ENCODE results near the gene RENBP.
A peak's percentile ranks its signal among the peaks of the same experiment; 100 is the strongest.

Gene RENBP

DNA sequence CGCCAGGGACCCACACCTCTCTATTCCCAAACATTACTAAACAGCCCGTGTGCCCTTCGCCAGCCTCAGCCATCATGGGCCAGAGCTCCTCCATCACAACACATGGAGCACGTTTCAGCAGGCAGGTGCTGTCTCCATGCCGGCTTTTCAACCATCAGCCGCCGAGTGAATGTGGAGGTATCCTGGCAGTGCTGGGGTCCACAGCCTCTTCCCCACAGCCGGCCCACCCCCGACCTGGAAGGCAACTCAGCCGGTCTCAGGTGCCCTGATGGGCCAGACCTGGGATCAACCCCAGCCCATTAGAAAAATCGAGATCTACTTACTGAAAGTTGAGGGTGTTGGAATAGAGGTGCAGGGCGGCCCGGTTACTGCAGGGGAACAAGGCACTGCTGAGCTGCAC is 12.7 kb downstream of the RENBP start:
- no peak for DNase-seq

- no peak for DNase-seq
These were observed 13.3 kb downstream of the RENBP start for GRCh38 chrX:153931151-153931550.

DNA sequence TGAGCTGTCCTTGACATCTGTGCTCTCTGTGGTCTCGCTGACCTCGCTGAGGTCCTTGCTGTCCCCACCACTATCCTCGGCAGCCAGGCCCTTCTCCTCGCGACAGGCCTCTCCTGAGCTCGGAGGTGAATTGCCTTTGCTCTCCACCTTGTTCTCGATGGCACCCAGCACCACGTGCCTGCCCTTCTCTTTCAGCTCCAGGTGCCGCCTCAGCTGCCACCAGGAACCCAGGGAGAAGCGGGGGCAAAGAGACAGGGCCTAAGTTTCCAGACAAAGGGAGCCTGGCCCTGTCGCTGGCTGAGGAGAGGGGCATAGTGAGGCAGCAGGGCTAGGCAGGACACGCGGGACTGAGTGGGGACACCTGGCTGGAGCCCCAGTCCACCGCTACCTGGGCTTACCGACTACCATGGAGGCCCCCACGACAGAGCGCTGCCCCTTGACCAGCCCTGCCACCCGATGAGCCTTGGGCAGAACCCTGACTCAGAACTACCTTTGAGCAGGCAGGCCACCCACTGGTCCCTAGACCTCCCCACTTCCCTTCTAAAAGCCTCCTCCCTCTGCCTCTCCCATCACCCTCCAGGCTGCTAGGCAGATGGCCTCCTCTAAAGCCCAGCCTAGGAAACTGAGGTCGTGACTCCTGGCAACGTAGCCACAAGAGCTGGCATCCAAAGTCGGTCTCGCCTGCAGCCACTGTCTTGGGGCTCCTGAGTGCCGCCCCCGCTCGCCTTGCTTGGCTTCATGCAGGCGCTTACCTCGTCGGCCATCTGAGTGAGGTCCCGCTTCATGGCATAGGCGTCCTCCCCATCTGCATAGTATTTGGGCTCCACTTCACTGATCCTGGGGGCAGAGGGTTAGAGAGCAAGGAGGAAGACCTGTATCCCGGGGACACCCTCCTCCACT is 14.2 kb downstream of the RENBP start:
- DNase-seq: no peak

DNA sequence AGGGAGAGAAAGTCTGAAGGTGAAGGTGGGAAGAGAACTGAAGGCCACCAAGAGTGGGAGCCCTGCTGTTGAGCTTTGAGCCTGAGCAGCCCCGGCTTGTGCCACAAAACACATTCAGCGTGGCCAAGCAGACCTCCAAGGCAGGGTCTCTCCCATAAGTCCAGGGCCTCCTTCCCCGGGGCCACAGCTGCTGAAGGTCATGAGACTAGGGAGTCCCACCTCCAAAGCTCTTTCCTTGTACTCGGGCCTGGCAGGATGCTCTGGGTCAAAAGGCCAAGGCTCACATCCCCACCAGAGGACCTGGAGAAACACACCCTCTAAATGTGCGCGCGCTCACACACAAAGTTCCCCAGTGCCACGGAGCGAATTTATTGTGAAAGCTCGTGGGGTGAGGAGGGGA is 14.9 kb downstream of the RENBP start:
- no peak for DNase-seq

- no peak for DNase-seq
These were observed 15.6 kb downstream of the RENBP start for GRCh38 chrX:153928846-153929245.

- DNase-seq: peak; percentile 83 to 93
These were observed 16.3 kb downstream of the RENBP start for GRCh38 chrX:153927922-153928760.

DNA sequence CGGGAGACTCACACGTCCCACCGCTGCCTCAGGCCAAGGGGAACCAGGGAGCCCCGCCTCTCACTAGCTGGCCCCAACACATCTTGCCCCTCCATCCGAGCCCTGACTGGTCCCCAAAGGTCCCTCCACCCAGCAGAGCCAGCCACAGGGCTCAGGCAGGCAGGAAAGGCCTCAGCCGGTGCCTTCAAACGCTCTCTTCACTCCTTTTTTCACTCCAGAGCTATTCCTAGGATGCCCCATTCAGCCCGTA is 16.8 kb downstream of the RENBP start:
- DNase-seq: no peak

- peak; percentile 33 to 37 for DNase-seq
These were observed 17.4 kb downstream of the RENBP start for GRCh38 chrX:153926858-153927671.

DNA sequence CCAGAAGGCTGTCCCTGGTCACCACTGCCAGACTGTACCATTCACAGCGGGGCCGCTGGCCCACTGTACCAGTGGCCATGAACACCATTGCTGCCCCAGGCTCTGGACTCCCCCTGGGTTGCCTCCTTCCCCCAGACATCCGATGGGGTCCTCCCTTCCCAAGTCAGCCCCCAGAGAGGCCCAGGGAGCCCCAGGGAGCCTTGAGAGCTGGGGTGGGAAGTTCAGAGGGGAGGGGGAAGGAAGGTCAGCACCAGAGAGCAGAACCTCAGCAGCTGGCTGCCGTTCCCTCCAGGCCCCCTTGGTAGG is 17.9 kb downstream of the RENBP start:
- DNase-seq: no peak

- DNase-seq: no peak
These were observed 18.5 kb downstream of the RENBP start, which contains the start of gene ARHGAP4 for GRCh38 chrX:153925739-153926551. TSS of gene ARHGAP4 (minus strand) at chrX:153926264. CDS start at chrX:153926202, 62 bp downstream.

DNA sequence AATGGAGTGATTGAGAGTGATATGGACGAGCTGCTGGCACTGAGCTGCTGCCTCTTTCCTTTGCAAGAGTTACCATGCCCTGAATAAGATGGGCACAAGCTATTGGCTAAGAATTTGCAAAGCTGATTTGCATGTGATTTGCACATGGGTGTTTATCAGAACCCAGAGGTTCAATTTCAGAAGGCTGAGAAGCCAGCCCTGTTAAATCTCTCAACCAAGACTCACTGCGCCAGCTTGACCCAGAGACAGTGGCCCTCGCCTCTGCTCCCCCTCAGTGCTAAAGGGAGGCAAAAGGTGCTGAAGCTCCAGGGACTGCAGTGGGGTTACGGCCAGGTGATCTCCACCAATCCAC is 19.1 kb downstream of the RENBP start:
- DNase-seq: no peak

- peak; percentile 33 to 46 for DNase-seq
These were observed 20.1 kb downstream of the RENBP start for GRCh38 chrX:153924149-153924861.

DNA sequence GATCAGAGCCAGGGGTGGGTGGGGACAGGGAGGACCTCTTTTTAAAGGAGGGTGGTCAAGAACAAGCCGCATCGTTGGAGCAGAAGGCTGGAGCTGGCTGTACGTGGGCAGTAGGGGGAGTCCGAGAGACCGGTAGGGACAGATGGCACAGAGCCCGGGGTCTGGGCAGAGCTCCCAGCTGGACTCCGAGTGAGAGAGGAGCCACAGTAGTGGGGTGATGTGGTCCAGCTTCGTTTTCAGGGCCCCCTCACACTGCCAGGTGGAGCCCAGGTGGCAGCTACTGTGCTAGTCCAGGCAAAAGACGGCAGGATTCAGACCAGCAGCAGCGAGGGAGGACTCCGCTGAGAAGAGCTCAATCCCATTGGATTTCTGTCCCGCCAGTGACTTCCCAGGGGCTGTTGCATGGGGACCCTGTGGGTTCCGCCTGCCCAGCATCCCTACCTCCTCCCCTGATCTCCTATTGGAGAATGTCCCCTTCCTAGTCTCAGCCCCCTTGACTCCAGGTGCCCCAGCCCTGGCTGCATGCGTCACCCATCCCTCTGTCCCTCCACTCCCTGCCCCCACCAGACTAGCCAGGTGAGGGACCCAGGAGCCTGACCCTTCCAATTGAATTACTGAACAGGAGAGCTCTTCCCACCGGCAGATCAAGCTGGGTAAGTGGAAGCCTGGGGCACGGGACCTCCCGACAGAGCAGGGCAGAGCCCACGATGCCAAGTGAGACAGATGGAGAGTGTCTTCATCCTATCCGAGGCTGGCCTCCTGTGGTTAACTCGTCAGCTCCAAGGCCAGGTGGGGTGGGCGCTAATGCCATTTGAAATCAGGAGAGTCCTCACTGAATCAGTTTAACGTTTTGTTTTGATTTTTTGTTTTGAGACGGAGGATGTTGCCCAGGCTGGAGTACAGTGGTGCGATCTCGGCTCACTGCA is 21.2 kb downstream of the RENBP start:
- peak in 1 of 2 experiments; percentile 36 for DNase-seq

DNA sequence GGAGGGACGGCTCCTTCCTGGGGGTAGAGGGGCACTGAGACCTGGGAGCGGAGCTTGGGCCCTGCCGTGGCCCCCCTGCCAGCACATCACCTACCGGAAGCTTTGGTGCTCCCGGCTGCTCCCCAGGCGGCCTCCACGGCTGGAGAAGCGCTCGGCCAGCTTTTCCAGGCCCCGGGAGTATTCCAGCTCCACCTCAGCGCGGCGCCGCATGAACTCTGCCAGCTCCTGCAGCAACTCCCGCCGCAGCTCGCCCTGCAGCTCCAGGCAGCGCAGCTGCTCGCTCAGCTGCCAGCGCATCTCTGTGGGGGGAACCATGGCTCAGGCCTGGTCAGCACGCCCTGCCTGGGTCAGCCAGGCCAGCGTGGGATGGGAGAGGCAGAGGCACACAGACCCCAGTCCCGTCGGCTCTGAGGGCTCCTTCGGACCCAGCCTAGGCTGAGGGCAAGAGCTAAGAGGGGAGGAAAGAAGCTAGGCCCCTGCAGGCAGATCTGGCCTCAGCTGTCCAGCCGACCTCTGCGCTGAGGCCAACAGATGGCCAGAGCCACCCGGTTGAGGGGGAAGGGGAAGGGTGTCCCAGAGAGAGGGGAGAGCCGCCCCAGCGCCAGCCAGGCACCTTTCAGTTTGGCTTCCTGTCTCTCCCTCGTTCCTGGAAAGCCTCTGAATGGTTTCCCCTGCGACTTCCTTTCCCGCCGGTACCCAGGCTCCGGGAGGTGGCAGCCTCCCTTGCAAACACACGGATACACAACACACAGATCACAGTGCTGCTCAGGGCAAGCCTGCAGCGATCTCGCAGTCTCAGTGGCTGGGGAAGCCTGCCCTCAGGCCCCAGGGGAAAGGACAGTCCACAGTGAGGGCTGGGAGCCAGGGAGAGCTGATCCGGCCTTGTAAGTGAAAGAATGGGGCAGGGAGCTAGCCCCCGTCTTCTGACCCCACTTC is 22.7 kb downstream of the RENBP start:
- no peak for DNase-seq

DNA sequence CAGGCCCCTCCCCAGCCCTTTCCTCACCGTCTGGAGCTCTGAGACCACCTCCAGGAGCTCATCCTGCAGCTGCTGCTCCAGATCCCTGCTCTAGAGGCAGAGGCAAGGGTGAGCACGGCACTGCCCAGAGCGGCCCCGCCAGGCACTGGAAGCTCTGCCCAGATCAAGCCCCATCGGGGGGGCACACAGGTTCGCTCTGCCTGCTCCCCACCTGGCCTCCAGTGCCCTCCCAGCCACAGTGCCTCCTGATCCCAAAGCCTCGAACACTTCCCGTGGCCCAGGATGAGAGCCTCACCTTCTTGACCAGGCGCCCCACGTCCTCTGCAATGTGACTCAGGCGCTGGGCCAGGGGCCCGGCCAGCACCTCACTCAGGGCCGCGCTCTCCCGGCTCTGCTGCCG is 23.4 kb downstream of the RENBP start:
- no peak for DNase-seq

DNA sequence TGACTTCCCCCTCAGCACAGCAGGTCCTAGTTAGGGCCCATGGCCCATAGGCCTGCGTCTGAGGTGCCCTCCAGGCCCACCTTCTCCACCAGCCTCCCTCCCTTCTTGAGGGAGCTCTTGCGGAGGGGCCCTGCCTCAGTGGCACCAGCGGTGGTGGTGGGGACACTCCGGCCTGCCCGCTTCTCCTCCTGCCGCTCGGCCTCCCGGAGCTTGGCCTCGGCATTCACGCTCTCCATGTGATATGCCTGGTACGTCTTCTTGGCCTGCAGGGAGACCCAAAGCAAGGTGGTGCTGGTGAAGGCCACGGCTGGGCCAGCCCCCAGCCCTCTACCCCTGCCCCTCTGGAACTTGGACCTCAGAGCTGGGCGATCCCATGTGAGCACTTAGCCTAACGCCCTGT is 23.9 kb downstream of the RENBP start:
- no peak for DNase-seq

GRCh38 chrX:153919281-153919680 is 25.2 kb downstream of the RENBP start:
- DNase-seq: no peak

DNA sequence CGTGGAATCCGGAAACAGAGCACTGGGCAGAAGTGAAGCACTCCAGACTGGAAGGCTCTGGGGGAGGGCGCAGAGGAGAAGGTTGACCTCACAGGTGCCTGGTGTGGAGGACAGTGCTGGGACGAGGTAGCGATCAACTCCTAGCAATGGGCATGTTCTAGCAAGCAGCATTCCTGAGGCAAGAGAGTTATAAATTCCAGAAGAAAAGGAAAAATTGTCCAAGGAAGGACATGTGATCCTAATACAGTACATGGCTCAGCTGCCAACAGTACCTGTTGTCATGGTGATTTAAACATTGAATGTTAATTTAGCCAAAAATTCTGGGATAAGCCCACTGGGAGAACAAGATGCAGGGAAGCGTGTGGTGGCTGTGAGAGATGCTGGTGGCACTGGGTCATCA is 26.6 kb downstream of the RENBP start:
- no peak for DNase-seq

DNA sequence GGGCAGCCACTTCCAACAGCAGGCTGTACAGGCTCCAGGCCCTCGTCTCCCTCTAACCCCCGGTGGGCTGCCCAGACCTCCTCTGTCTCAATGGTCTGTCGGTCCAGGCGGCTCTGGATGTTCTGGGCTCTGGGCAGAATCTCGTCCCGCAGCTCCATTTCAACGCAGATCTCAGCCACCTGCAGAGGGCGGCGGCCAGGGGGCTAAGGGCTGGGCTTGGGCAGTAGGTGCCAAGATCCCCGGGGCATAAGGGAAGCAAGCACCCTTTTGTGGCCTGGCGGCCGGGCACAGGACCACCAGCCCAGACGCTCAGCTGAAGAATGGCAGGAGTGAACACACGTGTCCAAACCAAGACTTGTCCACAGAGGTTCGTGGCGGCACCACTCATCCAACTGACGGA is 30.7 kb downstream of the RENBP start:
- no peak for DNase-seq

- no peak for DNase-seq
These were observed 31.2 kb downstream of the RENBP start for GRCh38 chrX:153913211-153913610.
